GM19324 (cell line): ENCODE data around the gene CSK.
A peak's percentile ranks its signal among the peaks of the same experiment; 100 is the strongest.
"Not testable (repeated sequence)": the region's sequence is repeated elsewhere in the genome, so short reads cannot be mapped to it uniquely, and the experiment has no call there.

Source experiments
- ATAC-seq: cut with Tn5 transposase; IDR thresholded peaks from one replicate; pipeline ENCODE4 v1.9.1; 2021; ENCODE audit warnings: mild to moderate bottlenecking, moderate library complexity; ENCODE audit not compliant: unreplicated experiment, low FRiP score

The CSK gene

DNA sequence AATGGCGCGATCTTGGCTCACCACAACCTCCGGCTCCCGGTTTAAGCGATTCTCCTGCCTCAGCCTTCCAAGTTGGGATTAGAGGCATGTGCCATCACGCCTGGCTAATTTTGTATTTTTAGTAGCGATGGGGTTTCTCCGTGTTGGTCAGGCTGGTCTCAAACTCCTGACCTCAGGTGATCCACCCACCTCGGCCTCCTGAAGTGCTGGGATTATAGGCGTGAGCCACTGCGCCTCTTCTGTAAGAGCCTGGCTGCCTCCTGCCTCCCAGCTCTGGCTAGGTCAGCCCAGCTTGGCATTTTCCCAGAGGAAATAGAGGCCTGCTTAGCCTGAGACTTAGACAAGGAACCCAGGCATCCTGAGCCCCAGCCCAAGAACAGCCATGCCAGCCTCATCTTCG is 4.2 kb downstream of the CSK start:
- not testable (repeated sequence) for ATAC-seq

- ATAC-seq, result no peak
Measured at GRCh38 chr15:74786551-74787165, 4.8 kb downstream of the CSK start.

GRCh38 chr15:74787251-74788041 is 5.6 kb downstream of the CSK start:
- ATAC-seq, result peak; percentile 43

DNA sequence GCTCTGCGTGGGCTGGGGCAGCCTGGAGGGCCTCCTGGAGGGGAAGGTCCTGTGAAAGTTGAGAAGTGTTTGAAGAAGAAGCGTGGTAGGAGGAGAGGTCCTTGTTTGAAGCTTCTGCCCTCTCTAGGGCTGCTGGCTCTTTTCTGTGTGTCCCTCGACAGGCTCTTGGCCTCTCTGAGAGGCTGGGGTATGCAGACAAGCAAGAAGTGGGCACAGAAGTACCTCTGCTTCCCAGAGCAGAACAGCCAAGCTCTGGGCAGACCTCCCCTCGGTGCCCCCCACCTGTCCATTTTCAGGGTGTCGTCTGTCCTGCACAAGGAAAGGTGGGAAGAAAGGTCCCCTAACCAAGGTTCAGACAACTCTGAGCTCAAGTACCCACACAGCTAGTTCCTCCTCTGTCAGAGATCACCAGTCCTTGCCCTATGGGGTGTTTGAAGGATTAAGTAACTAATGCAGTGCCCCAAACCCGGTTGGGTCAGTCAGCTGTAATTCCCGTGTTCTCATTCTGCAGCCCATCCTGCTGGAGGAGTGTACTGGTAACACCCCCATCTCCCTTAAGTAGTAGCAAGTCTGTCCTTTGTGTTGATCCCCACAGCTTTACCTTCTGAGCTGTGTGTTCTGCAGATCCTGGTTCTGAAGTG is 6.3 kb downstream of the CSK start:
- ATAC-seq, result no peak

DNA sequence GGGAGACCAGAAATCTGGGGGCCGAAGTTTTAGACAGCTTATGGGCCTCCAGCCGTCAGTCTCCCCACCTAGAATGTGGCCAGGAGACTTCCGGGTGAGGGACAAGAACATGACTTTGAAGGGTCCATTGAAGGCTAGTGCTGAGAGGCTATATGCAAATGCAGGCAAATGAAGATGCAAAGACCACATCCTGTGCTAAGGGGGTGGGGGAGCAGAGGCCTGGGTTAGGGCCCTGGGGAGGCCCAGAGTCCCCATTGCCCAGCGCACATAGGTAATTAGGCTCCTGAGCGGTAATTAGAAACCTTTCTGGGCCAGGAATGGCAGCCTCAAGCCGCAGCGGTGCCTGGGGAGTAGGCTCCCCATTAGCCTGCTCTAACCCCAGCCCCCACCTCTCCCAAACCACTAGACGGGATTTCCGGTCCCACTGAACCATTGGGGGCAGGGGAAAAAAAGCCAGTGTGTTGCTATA is 6.8 kb downstream of the CSK start:
- ATAC-seq, result no peak

DNA sequence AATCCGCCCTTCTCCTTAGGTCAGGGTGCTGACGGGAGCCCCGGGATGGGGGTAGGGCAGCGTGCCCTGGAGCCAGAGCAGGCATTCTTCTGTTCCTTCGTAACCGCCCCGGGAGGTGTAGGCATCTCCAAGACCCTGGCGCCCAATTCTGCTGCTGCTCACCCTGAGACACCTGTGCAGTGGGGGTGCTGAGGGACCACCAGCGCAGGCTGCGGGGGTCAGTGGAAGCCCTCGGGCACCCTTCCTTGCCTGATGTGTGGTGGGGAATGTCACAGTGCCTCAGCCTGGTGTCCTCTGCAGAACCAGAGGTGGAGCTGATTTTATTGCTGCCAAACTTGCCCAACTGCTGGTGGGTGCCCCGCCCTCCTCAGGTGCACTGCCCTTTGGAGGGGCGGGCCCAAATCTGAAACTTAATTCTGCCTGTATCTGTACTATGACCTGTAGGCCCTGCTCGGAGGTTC is 7.3 kb downstream of the CSK start:
- ATAC-seq, result no peak

DNA sequence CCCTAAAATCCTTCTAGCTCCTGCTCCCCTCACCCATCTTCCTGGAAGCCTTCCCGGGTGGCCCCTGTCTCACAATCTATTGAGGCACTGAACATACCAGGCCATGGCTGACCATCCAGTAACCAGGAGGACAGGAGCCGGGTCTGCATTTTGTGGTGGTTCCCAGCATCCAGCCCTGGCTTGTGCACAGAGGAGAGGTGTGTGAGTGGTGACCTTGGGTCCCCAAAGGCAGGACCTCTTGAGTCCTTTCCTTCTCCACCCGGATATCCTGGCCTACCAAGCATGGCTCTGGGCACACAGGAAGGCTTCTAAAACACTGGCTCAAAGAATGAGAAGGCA is 7.8 kb downstream of the CSK start:
- ATAC-seq, result no peak

GRCh38 chr15:74790080-74790916 is 8.4 kb downstream of the CSK start:
- no peak for ATAC-seq

GRCh38 chr15:74791007-74791406 is 9.1 kb downstream of the CSK start:
- no peak for ATAC-seq

GRCh38 chr15:74791667-74792066 is 9.8 kb downstream of the CSK start:
- no peak for ATAC-seq

- no peak for ATAC-seq
Measured at GRCh38 chr15:74792227-74793016, 10.5 kb downstream of the CSK start.

GRCh38 chr15:74793135-74794028 is 11.5 kb downstream of the CSK start:
- ATAC-seq, result no peak

DNA sequence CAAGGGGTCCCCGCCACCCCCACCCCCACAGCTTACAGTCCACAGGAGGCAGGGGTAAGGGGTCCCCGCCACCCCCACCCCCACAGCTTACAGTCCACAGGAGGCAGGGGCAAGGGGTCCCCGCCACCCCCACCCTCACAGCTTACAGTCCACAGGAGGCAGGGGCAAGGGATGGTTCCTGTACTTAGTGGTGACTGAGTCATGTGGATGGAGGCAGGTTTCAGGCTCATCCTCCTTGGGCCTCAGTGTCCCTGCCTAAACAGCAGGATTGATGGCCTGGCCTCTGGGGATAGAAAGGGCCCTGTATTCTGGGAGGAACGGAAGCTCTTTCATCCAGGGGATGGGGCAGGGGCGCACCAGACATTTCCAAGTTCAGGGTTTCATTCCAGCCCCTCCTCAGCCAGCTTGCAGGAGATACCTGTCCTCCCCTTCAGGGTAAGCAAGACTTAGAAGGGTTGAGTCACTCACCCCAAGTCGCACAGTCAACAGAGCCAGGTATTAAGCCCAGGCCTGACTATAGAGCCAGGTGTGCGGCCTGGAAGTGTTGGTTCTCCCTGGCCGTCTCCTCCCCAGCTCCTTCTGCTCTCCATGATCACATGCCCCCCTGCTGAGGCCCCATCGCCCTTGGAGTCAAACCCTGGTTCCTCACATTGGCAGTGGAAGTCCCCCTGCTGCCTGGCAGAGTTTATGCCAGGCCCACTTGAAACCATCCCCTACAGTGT is 12.5 kb downstream of the CSK start:
- ATAC-seq, result no peak

DNA sequence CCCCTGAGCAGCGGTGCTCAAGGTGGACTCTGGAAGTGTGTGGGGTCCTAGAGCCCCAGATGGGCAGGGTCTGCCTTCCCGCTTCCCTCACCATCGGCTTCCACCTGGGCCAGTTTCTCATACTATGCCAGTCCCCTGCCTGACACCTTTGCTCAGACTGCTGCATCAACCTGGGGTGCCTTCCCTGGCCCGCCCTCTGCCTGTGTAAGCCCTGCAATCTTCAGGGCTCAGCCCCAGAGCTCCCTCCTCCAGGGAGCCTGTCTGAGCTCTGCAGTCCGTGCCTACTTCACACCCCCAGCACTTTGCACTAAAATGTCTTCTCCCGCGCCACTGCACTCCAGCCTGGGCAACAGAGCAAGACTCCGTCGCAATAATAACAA is 13.1 kb downstream of the CSK start:
- no peak for ATAC-seq

- ATAC-seq, result no peak
Measured at GRCh38 chr15:74795966-74796625, 14.2 kb downstream of the CSK start.

- ATAC-seq, result no peak
Measured at GRCh38 chr15:74798388-74799254, 16.7 kb downstream of the CSK start.

DNA sequence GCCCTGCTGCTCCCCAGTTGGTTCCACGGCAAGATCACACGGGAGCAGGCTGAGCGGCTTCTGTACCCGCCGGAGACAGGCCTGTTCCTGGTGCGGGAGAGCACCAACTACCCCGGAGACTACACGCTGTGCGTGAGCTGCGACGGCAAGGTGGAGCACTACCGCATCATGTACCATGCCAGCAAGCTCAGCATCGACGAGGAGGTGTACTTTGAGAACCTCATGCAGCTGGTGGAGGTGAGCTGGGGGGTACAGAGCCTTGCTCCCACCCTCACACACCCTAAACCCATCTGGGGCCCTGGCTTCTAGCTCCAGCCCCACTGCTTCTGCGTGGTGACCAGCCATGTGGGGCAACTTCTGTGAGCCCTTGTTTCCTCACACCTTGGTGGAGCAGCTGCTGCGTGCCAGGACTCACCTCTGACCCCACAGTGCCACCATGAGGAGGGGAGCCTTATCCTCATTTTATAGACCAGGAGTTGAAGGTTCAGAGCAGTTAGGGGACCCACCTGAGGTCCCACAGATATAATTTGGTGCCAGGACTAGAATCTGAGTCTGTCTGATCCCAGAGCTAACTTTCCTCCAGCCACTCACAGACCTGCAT is 17.5 kb downstream of the CSK start:
- no peak for ATAC-seq
